ENCODE data around the gene TMEM132D. TPM values are rescaled to one million over a fixed set of nuclear protein-coding genes. Genes with fewer than 3 reads are reported as not detected.

TMEM132D gene
- polyA plus RNA-seq, 1 donor from 2014 or later = 1.3 TPM

DNA sequence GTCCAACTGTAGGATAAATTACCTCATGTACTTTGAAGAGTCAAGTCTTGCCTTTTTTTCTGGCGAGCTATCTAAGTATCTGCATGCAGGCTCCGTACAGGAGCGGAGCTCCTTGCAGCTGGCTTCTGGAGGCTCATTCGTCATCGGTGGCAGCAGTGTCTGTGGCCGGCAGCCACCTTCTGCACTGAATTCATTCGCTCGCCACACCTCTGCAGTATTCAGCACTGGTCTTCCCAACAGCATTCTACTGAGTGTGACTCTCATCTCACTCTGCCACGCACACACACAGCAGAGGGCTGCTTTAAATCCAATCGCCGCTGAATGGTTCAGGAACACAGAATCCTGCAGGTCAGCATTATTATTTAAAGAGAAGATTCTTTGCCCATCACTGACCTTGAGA is 850.6 kb downstream of the TMEM132D start:
- Histone ChIP-seq H3K9ac (ENCODE audit: low read length) (no peak overlapping the region), H4K20me1 (ENCODE audit: insufficient read depth) (no peaks in the 10 kb centered on the region), H3K27me3 (ENCODE audit: insufficient read depth, low read depth, low read length) (no peaks in the 10 kb centered on the region), H3K4me2 (ENCODE audit: low read length) (no peak overlapping the region), H3K9me3 (ENCODE audit: low read length) (no peaks in the 10 kb centered on the region), H3F3A (ENCODE audit: insufficient read depth, low read length, poor library complexity, severe bottlenecking) (no peaks in the 10 kb centered on the region), H3K79me2 (replicated peaks; ENCODE audit: insufficient read depth, low read length) (no peaks in the 10 kb centered on the region), H3K9me2 (ENCODE audit: insufficient read depth, low read length) (no peaks in the 10 kb centered on the region), H2AFZ (ENCODE audit: low read depth, low read length) (no peak overlapping the region), H3K36me3 (ENCODE audit: insufficient read depth, low read length) (no peaks in the 10 kb centered on the region), H3K4me3 (ENCODE audit: low read length) (no peak overlapping the region), H3K27ac (ENCODE audit: low read length) (no peak overlapping the region)
- TF ChIP-seq, protein P1, sequence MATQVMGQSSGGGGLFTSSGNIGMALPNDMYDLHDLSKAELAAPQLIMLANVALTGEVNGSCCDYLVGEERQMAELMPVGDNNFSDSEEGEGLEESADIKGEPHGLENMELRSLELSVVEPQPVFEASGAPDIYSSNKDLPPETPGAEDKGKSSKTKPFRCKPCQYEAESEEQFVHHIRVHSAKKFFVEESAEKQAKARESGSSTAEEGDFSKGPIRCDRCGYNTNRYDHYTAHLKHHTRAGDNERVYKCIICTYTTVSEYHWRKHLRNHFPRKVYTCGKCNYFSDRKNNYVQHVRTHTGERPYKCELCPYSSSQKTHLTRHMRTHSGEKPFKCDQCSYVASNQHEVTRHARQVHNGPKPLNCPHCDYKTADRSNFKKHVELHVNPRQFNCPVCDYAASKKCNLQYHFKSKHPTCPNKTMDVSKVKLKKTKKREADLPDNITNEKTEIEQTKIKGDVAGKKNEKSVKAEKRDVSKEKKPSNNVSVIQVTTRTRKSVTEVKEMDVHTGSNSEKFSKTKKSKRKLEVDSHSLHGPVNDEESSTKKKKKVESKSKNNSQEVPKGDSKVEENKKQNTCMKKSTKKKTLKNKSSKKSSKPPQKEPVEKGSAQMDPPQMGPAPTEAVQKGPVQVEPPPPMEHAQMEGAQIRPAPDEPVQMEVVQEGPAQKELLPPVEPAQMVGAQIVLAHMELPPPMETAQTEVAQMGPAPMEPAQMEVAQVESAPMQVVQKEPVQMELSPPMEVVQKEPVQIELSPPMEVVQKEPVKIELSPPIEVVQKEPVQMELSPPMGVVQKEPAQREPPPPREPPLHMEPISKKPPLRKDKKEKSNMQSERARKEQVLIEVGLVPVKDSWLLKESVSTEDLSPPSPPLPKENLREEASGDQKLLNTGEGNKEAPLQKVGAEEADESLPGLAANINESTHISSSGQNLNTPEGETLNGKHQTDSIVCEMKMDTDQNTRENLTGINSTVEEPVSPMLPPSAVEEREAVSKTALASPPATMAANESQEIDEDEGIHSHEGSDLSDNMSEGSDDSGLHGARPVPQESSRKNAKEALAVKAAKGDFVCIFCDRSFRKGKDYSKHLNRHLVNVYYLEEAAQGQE (IDR thresholded peaks at IDR 0.05; ENCODE audit: borderline replicate concordance) = no peak
- TF ChIP-seq MXI1 (conservative IDR thresholded peaks at IDR 0.05; ENCODE audit: poor library complexity, severe bottlenecking) = no peak
- no peak for TF ChIP-seq POLR2AphosphoS5 (IDR thresholded peaks at IDR 0.05)
- TF ChIP-seq, protein P2, sequence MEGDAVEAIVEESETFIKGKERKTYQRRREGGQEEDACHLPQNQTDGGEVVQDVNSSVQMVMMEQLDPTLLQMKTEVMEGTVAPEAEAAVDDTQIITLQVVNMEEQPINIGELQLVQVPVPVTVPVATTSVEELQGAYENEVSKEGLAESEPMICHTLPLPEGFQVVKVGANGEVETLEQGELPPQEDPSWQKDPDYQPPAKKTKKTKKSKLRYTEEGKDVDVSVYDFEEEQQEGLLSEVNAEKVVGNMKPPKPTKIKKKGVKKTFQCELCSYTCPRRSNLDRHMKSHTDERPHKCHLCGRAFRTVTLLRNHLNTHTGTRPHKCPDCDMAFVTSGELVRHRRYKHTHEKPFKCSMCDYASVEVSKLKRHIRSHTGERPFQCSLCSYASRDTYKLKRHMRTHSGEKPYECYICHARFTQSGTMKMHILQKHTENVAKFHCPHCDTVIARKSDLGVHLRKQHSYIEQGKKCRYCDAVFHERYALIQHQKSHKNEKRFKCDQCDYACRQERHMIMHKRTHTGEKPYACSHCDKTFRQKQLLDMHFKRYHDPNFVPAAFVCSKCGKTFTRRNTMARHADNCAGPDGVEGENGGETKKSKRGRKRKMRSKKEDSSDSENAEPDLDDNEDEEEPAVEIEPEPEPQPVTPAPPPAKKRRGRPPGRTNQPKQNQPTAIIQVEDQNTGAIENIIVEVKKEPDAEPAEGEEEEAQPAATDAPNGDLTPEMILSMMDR (IDR thresholded peaks at IDR 0.05; ENCODE audit: poor library complexity, severe bottlenecking) = no peak
- no peak for TF ChIP-seq EP300 (conservative IDR thresholded peaks at IDR 0.05; ENCODE audit: poor library complexity, severe bottlenecking)
- TF ChIP-seq SMC3 (conservative IDR thresholded peaks at IDR 0.05; ENCODE audit: poor library complexity) = no peak
- TF ChIP-seq TAF1 (IDR thresholded peaks at IDR 0.05; ENCODE audit: low read depth) = no peak
- no peak for TF ChIP-seq EZH2 (IDR thresholded peaks at IDR 0.05; ENCODE audit: borderline replicate concordance, insufficient read depth, low read length, poor library complexity, severe bottlenecking)
- TF ChIP-seq RAD21 (conservative IDR thresholded peaks at IDR 0.05) = no peak

DNA sequence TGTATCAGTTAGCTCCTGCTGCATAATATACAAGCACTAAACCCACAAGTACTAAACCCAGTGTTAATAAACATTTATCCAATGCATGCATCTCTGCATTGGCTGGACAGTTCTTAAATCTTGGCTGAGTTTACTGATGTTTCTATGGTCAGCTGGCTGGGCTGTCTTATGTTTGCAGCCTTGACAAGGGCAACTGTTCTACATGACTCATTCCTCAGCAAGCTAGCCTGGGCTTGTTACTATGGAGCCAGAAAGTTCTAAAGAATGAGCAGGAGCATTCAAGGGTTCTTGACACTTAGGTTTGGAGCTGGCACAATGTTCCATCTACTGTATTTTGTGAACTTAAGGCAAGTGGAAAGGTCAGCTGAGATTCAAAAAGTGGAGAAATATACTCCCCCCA is 851.5 kb downstream of the TMEM132D start:
- H3K27ac ChIP-seq (ENCODE audit: low read length) = no peak overlapping the region
- TF ChIP-seq EZH2 (IDR thresholded peaks at IDR 0.05; ENCODE audit: borderline replicate concordance, insufficient read depth, low read length, poor library complexity, severe bottlenecking) (no peak), EP300 (conservative IDR thresholded peaks at IDR 0.05; ENCODE audit: poor library complexity, severe bottlenecking) (no peak), RAD21 (conservative IDR thresholded peaks at IDR 0.05) (no peak), POLR2AphosphoS5 (IDR thresholded peaks at IDR 0.05) (no peak), SMC3 (conservative IDR thresholded peaks at IDR 0.05; ENCODE audit: poor library complexity) (no peak), MXI1 (conservative IDR thresholded peaks at IDR 0.05; ENCODE audit: poor library complexity, severe bottlenecking) (no peak), TAF1 (IDR thresholded peaks at IDR 0.05; ENCODE audit: low read depth) (no peak)
- TF ChIP-seq, protein P1 (IDR thresholded peaks at IDR 0.05; ENCODE audit: borderline replicate concordance) = no peak
- TF ChIP-seq, protein P2 (IDR thresholded peaks at IDR 0.05; ENCODE audit: poor library complexity, severe bottlenecking) = no peak
- H3K4me2 ChIP-seq (ENCODE audit: low read length) = no peak overlapping the region
- H3F3A ChIP-seq (ENCODE audit: insufficient read depth, low read length, poor library complexity, severe bottlenecking) = no peaks in the 10 kb centered on the region
- no peak overlapping the region for H3K4me3 ChIP-seq (ENCODE audit: low read length)
- H3K9ac ChIP-seq (ENCODE audit: low read length) = no peak overlapping the region
- no peaks in the 10 kb centered on the region for H3K36me3 ChIP-seq (ENCODE audit: insufficient read depth, low read length)
- no peaks in the 10 kb centered on the region for H3K9me3 ChIP-seq (ENCODE audit: low read length)
- no peaks in the 10 kb centered on the region for H4K20me1 ChIP-seq (ENCODE audit: insufficient read depth)
- H3K79me2 ChIP-seq (replicated peaks; ENCODE audit: insufficient read depth, low read length) = no peaks in the 10 kb centered on the region
- H3K9me2 ChIP-seq (ENCODE audit: insufficient read depth, low read length) = no peaks in the 10 kb centered on the region
- H3K27me3 ChIP-seq (ENCODE audit: insufficient read depth, low read depth, low read length) = no peaks in the 10 kb centered on the region
- H2AFZ ChIP-seq (ENCODE audit: low read depth, low read length) = no peak overlapping the region

All from neural cell (in vitro differentiated cells).